ENCODE data around the gene RNF144B. TPM values are rescaled to one million over a fixed set of nuclear protein-coding genes. Genes with fewer than 3 reads are reported as not detected.
A peak's percentile ranks its signal among the peaks of the same experiment; 100 is the strongest.

Gene RNF144B
- total and polyA plus RNA-seq, 2 of the 13 experiments (the other 11 are each of a cell fraction or from before 2014, with no cell fraction given): 1.8 to 4.3 TPM

GRCh38 chr6:18467741-18468502 lies 80.8 kb downstream of the RNF144B start (continued):
- TF ChIP-seq, protein P1, sequence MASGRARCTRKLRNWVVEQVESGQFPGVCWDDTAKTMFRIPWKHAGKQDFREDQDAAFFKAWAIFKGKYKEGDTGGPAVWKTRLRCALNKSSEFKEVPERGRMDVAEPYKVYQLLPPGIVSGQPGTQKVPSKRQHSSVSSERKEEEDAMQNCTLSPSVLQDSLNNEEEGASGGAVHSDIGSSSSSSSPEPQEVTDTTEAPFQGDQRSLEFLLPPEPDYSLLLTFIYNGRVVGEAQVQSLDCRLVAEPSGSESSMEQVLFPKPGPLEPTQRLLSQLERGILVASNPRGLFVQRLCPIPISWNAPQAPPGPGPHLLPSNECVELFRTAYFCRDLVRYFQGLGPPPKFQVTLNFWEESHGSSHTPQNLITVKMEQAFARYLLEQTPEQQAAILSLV (CRISPR knock-in tag; IDR thresholded peaks at IDR 0.05; ENCODE audit: borderline replicate concordance): no peak
- TF ChIP-seq, protein P2, sequence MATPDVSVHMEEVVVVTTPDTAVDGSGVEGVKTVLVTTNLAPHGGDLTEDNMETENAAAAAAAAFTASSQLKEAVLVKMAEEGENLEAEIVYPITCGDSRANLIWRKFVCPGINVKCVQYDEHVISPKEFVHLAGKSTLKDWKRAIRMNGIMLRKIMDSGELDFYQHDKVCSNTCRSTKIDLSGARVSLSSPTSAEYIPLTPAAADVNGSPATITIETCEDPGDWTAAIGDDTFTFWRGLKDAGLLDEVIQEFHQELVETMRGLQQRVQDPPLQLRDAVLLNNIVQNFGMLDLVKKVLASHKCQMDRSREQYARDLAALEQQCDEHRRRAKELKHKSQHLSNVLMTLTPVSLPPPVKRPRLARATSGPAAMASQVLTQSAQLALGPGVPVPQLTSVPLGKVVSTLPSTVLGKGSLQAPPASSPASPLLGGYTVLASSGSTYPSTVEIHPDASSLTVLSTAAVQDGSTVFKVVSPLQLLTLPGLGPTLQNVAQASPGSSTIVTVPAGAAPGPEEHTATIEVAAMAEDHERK (CRISPR knock-in tag; IDR thresholded peaks at IDR 0.05; ENCODE audit: low read depth): no peak
- TF ChIP-seq ZNF775 (CRISPR knock-in tag; IDR thresholded peaks at IDR 0.05; ENCODE audit: borderline replicate concordance) (no peak), SNAI1 (CRISPR knock-in tag; IDR thresholded peaks at IDR 0.05; ENCODE audit: borderline replicate concordance) (no peak), LCORL (IDR thresholded peaks at IDR 0.05) (no peak), LCORL (CRISPR knock-in tag; IDR thresholded peaks at IDR 0.05) (no peak; the same call in 1 of the 2 replicates), ZNF256 (CRISPR knock-in tag; conservative IDR thresholded peaks at IDR 0.05) (no peak), SOX5 (CRISPR knock-in tag; IDR thresholded peaks at IDR 0.05; ENCODE audit: borderline replicate concordance) (peak; percentile 65; the same call in 1 of the 2 replicates), MAF1 (CRISPR knock-in tag; IDR thresholded peaks at IDR 0.05; ENCODE audit: borderline replicate concordance) (no peak), RFX3 (CRISPR knock-in tag; IDR thresholded peaks at IDR 0.05) (no peak), ZNF678 (CRISPR knock-in tag; IDR thresholded peaks at IDR 0.05) (no peak), PPARG (CRISPR knock-in tag; conservative IDR thresholded peaks at IDR 0.05) (0 out of 2 replicates have a peak, but pooled peaks have one; percentile 38), ZBTB46 (CRISPR knock-in tag; IDR thresholded peaks at IDR 0.05; ENCODE audit: borderline replicate concordance) (no peak), JUND (CRISPR knock-in tag; IDR thresholded peaks at IDR 0.05) (no peak), NFIC (IDR thresholded peaks at IDR 0.05; ENCODE audit: low read length) (peak; percentile 72; the same call in 1 of the 2 replicates), CBX1 (IDR thresholded peaks at IDR 0.05; ENCODE audit: low read depth) (no peak), ZNF468 (CRISPR knock-in tag; IDR thresholded peaks at IDR 0.05) (no peak), ZFP36 (IDR thresholded peaks at IDR 0.05; ENCODE audit: borderline replicate concordance, low read depth, low read length, partially characterized antibody) (no peak), MIER2 (CRISPR knock-in tag; IDR thresholded peaks at IDR 0.05) (no peak), TSC22D2 (CRISPR knock-in tag; IDR thresholded peaks at IDR 0.05; ENCODE audit: borderline replicate concordance) (no peak)
- TF ChIP-seq, protein P3, sequence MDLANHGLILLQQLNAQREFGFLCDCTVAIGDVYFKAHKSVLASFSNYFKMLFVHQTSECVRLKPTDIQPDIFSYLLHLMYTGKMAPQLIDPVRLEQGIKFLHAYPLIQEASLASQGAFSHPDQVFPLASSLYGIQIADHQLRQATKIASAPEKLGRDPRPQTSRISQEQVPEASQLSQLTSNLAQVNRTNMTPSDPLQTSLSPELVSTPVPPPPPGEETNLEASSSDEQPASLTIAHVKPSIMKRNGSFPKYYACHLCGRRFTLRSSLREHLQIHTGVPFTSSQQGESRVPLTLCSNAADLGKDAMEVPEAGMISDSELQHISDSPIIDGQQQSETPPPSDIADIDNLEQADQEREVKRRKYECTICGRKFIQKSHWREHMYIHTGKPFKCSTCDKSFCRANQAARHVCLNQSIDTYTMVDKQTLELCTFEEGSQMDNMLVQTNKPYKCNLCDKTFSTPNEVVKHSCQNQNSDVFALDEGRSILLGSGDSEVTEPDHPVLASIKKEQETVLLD (CRISPR knock-in tag; IDR thresholded peaks at IDR 0.05; ENCODE audit: low read depth): no peak
- TF ChIP-seq, protein P4, sequence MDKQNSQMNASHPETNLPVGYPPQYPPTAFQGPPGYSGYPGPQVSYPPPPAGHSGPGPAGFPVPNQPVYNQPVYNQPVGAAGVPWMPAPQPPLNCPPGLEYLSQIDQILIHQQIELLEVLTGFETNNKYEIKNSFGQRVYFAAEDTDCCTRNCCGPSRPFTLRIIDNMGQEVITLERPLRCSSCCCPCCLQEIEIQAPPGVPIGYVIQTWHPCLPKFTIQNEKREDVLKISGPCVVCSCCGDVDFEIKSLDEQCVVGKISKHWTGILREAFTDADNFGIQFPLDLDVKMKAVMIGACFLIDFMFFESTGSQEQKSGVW (CRISPR knock-in tag; IDR thresholded peaks at IDR 0.05; ENCODE audit: borderline replicate concordance): no peak
- TF ChIP-seq, protein P5, sequence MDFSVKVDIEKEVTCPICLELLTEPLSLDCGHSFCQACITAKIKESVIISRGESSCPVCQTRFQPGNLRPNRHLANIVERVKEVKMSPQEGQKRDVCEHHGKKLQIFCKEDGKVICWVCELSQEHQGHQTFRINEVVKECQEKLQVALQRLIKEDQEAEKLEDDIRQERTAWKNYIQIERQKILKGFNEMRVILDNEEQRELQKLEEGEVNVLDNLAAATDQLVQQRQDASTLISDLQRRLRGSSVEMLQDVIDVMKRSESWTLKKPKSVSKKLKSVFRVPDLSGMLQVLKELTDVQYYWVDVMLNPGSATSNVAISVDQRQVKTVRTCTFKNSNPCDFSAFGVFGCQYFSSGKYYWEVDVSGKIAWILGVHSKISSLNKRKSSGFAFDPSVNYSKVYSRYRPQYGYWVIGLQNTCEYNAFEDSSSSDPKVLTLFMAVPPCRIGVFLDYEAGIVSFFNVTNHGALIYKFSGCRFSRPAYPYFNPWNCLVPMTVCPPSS (IDR thresholded peaks at IDR 0.05): no peak
